WTC11 (cell line): ENCODE data around the gene CBX5. TPM values are rescaled to one million over a fixed set of nuclear protein-coding genes. Genes with fewer than 3 reads are reported as not detected.

Experiments used
- AFF4 ChIP-seq: sonication (generic); formaldehyde crosslinking; IDR thresholded peaks from 2 replicates; pipeline ENCODE4 v1.8.1; 2023; ENCODE audit warnings: mild to moderate bottlenecking, missing genetic modification reagents, borderline replicate concordance
- ATF3 ChIP-seq: sonication (generic); formaldehyde crosslinking; conservative IDR thresholded peaks from 2 replicates; pipeline ENCODE4 v1.8.1; 2022; ENCODE audit warnings: mild to moderate bottlenecking, missing genetic modification reagents
- CREM ChIP-seq: sonication (generic); formaldehyde crosslinking; IDR thresholded peaks from 2 replicates; pipeline ENCODE4 v1.8.1; 2022; ENCODE audit warnings: mild to moderate bottlenecking, missing genetic modification reagents, moderate library complexity
- ESRRA ChIP-seq: sonication (generic); formaldehyde crosslinking; IDR thresholded peaks from 2 replicates; pipeline ENCODE4 v1.8.1; 2022; ENCODE audit warnings: mild to moderate bottlenecking, missing genetic modification reagents, borderline replicate concordance
- FOXJ3 ChIP-seq: sonication (generic); formaldehyde crosslinking; IDR thresholded peaks from 2 replicates; pipeline ENCODE4 v1.9.0; 2021; ENCODE audit warnings: missing genetic modification reagents, mild to moderate bottlenecking, borderline replicate concordance
- FOXK1 ChIP-seq: sonication (generic); formaldehyde crosslinking; IDR thresholded peaks from 2 replicates; pipeline ENCODE4 v1.8.0; 2022; ENCODE audit warnings: mild to moderate bottlenecking, moderate library complexity, missing genetic modification reagents
- GABPB1 ChIP-seq: sonication (generic); formaldehyde crosslinking; IDR thresholded peaks from 2 replicates; pipeline ENCODE4 v1.8.1; 2023; ENCODE audit warnings: mild to moderate bottlenecking, missing genetic modification reagents
- IRF1 ChIP-seq: sonication (generic); formaldehyde crosslinking; IDR thresholded peaks from 2 replicates; pipeline ENCODE4 v1.8.0; 2023; ENCODE audit warnings: missing genetic modification reagents
- IRF2 ChIP-seq: sonication (generic); formaldehyde crosslinking; IDR thresholded peaks from 2 replicates; pipeline ENCODE4 v1.8.0; 2022; ENCODE audit warnings: low read depth, missing genetic modification reagents, borderline replicate concordance
- JAZF1 ChIP-seq: fragments of 250-450 bp; sonication (Bioruptor Pico); IDR thresholded peaks from 2 replicates; pipeline ENCODE4 v1.9.0; 2021; ENCODE audit warnings: moderate library complexity, mild to moderate bottlenecking, inconsistent platforms
- NFATC4 ChIP-seq: fragments of 250-450 bp; sonication (Bioruptor Pico); IDR thresholded peaks from 2 replicates; pipeline ENCODE4 v1.9.0; 2021; ENCODE audit warnings: mild to moderate bottlenecking
- NFE2L1 ChIP-seq: sonication (generic); formaldehyde crosslinking; IDR thresholded peaks from 2 replicates; pipeline ENCODE4 v1.8.1; 2023; ENCODE audit warnings: missing genetic modification reagents
- NFYB ChIP-seq: sonication (generic); formaldehyde crosslinking; conservative IDR thresholded peaks from 2 replicates; pipeline ENCODE4 v1.8.0; 2022; ENCODE audit warnings: low read depth, missing genetic modification reagents
- NR2C2 ChIP-seq: sonication (generic); formaldehyde crosslinking; IDR thresholded peaks from 2 replicates; pipeline ENCODE4 v1.8.0; 2022; ENCODE audit warnings: mild to moderate bottlenecking, missing genetic modification reagents
- NR3C1 ChIP-seq: sonication (generic); formaldehyde crosslinking; conservative IDR thresholded peaks from 2 replicates; pipeline ENCODE4 v1.8.1; 2023; ENCODE audit warnings: low read depth, mild to moderate bottlenecking, missing genetic modification reagents
- OVOL2 ChIP-seq: fragments of 250-450 bp; sonication (Bioruptor Pico); IDR thresholded peaks from 2 replicates; pipeline ENCODE4 v1.9.0; 2021; ENCODE audit warnings: mild to moderate bottlenecking, borderline replicate concordance
- RELA ChIP-seq: sonication (generic); formaldehyde crosslinking; IDR thresholded peaks from 2 replicates; pipeline ENCODE4 v1.8.1; 2022; ENCODE audit warnings: missing genetic modification reagents, mild to moderate bottlenecking, borderline replicate concordance
- SOX15 ChIP-seq: fragments of 250-450 bp; sonication (Bioruptor Pico); IDR thresholded peaks from 2 replicates; pipeline ENCODE4 v1.9.0; 2021; ENCODE audit warnings: mild to moderate bottlenecking
- SP1 ChIP-seq: sonication (generic); formaldehyde crosslinking; conservative IDR thresholded peaks from 2 replicates; pipeline ENCODE4 v1.8.1; 2022; ENCODE audit warnings: missing genetic modification reagents
- USF2 ChIP-seq: sonication (generic); formaldehyde crosslinking; IDR thresholded peaks from 2 replicates; pipeline ENCODE4 v1.8.1; 2023; ENCODE audit warnings: mild to moderate bottlenecking, missing genetic modification reagents, moderate library complexity
- ZBTB43 ChIP-seq: sonication (generic); formaldehyde crosslinking; IDR thresholded peaks from 2 replicates; pipeline ENCODE4 v1.8.1; 2023; ENCODE audit warnings: mild to moderate bottlenecking, missing genetic modification reagents
- ZNF138 ChIP-seq: sonication (generic); formaldehyde crosslinking; conservative IDR thresholded peaks from 2 replicates; pipeline ENCODE4 v1.8.1; 2022; ENCODE audit warnings: mild to moderate bottlenecking, moderate library complexity, missing genetic modification reagents
- ZNF425 ChIP-seq: fragments of 250-450 bp; sonication (Bioruptor Pico); conservative IDR thresholded peaks from 2 replicates; pipeline ENCODE4 v1.9.0; 2021; ENCODE audit warnings: mild to moderate bottlenecking
- ZNF671 ChIP-seq: fragments of 250-450 bp; sonication (Bioruptor Pico); IDR thresholded peaks from 2 replicates; pipeline ENCODE4 v1.8.0; 2021; ENCODE audit warnings: mild to moderate bottlenecking
- ZSCAN18 ChIP-seq: fragments of 250-450 bp; sonication (Bioruptor Pico); IDR thresholded peaks from 2 replicates; pipeline ENCODE4 v2.1.2; 2022; ENCODE audit warnings: mild to moderate bottlenecking, moderate library complexity
- total RNA-seq: library from RNA; stranded (reverse); gene quantifications from 3 replicates; pipeline ENCODE4 v1.2.3, GENCODE V29; 2021

Gene CBX5
- total RNA-seq, 1 experiment from 2014 or later = 182 TPM

- TF ChIP-seq NR2C2 (no peak), AFF4 (CRISPR knock-in tag) (no peak), OVOL2 (CRISPR knock-in tag) (no peak), ZSCAN18 (no peak), NFE2L1 (CRISPR knock-in tag) (no peak), JAZF1 (CRISPR knock-in tag) (no peak), ZNF671 (no peak), ZNF138 (CRISPR knock-in tag) (no peak), ATF3 (CRISPR knock-in tag) (no peak), NFATC4 (CRISPR knock-in tag) (no peak), RELA (CRISPR knock-in tag) (no peak), ZBTB43 (CRISPR knock-in tag) (no peak), IRF2 (CRISPR knock-in tag) (no peak), SOX15 (CRISPR knock-in tag) (no peak), SP1 (CRISPR knock-in tag) (peak; percentile 54), GABPB1 (CRISPR knock-in tag) (no peak), NR3C1 (CRISPR knock-in tag) (no peak), USF2 (CRISPR knock-in tag) (no peak), CREM (no peak), FOXK1 (CRISPR knock-in tag) (peak; percentile 34; the same call in 1 of the 2 replicates), IRF1 (CRISPR knock-in tag) (no peak), ESRRA (no peak), NFYB (CRISPR knock-in tag) (no peak), FOXJ3 (no peak), ZNF425 (no peak)
Measured at GRCh38 chr12:54300732-54301427, 21.0 kb upstream of the CBX5 start, which contains the start of gene NFE2 (continued).
